ENCODE data around the gene VASH2.
"Not testable (repeated sequence)": the region's sequence is repeated elsewhere in the genome, so short reads cannot be mapped to it uniquely, and the experiment has no call there.

Gene VASH2

GRCh38 chr1:212982430-212983152 lies 32.2 kb downstream of the VASH2 start:
- no peak for DNase-seq

GRCh38 chr1:212983482-212983881 lies 33.1 kb downstream of the VASH2 start:
- DNase-seq = no peak

- DNase-seq = no peak
Measured at GRCh38 chr1:212984522-212985291, 34.4 kb downstream of the VASH2 start.

- no peak for DNase-seq
Measured at GRCh38 chr1:212986551-212986950, 36.2 kb downstream of the VASH2 start.

GRCh38 chr1:212987702-212988322 lies 37.5 kb downstream of the VASH2 start:
- DNase-seq = no peak

- no peak for DNase-seq
Measured at GRCh38 chr1:212990276-212990675, 39.9 kb downstream of the VASH2 start.

- not testable (repeated sequence) for DNase-seq
Measured at GRCh38 chr1:212993960-212994359, 43.6 kb downstream of the VASH2 start.

- DNase-seq = no peak
Measured at GRCh38 chr1:212994926-212995325, 44.6 kb downstream of the VASH2 start.

- DNase-seq = no peak
Measured at GRCh38 chr1:213003256-213003655, 52.9 kb downstream of the VASH2 start.

GRCh38 chr1:213008564-213008963 lies 58.2 kb downstream of the VASH2 start:
- peak; percentile 11 for DNase-seq

- peak; percentile 2 for DNase-seq
Measured at GRCh38 chr1:213014642-213015041, 64.3 kb downstream of the VASH2 start.

- peak; percentile 97 for DNase-seq
Measured at GRCh38 chr1:213015099-213016050, 65.0 kb downstream of the VASH2 start, which contains the start of gene ANGEL2. Gene ANGEL2 (minus strand): TSS chr1:213015867. CDS start chr1:213015671, 196 bp downstream.

GRCh38 chr1:213017447-213018273 lies 67.3 kb downstream of the VASH2 start:
- no peak for DNase-seq

GRCh38 chr1:213019450-213019849 lies 69.1 kb downstream of the VASH2 start:
- DNase-seq = no peak

- no peak for DNase-seq
Measured at GRCh38 chr1:213020016-213020415, 69.7 kb downstream of the VASH2 start.

- DNase-seq = not testable (repeated sequence)
Measured at GRCh38 chr1:213027024-213027423, 76.7 kb downstream of the VASH2 start.

GRCh38 chr1:213032651-213033050 lies 82.3 kb downstream of the VASH2 start:
- no peak for DNase-seq

GRCh38 chr1:213034713-213035112 lies 84.4 kb downstream of the VASH2 start:
- DNase-seq = no peak

- DNase-seq = no peak
Measured at GRCh38 chr1:213035573-213035972, 85.2 kb downstream of the VASH2 start.
